GM21576 (cell line): ENCODE results near the gene MFNG.
"Not testable (repeated sequence)": the region's sequence is repeated elsewhere in the genome, so short reads cannot be mapped to it uniquely, and the experiment has no call there.

Experiments used
- ATAC-seq: cut with Tn5 transposase; IDR thresholded peaks from one replicate; pipeline ENCODE4 v1.9.1; 2021; ENCODE audit warnings: mild to moderate bottlenecking, moderate library complexity; ENCODE audit not compliant: unreplicated experiment

MFNG gene

DNA sequence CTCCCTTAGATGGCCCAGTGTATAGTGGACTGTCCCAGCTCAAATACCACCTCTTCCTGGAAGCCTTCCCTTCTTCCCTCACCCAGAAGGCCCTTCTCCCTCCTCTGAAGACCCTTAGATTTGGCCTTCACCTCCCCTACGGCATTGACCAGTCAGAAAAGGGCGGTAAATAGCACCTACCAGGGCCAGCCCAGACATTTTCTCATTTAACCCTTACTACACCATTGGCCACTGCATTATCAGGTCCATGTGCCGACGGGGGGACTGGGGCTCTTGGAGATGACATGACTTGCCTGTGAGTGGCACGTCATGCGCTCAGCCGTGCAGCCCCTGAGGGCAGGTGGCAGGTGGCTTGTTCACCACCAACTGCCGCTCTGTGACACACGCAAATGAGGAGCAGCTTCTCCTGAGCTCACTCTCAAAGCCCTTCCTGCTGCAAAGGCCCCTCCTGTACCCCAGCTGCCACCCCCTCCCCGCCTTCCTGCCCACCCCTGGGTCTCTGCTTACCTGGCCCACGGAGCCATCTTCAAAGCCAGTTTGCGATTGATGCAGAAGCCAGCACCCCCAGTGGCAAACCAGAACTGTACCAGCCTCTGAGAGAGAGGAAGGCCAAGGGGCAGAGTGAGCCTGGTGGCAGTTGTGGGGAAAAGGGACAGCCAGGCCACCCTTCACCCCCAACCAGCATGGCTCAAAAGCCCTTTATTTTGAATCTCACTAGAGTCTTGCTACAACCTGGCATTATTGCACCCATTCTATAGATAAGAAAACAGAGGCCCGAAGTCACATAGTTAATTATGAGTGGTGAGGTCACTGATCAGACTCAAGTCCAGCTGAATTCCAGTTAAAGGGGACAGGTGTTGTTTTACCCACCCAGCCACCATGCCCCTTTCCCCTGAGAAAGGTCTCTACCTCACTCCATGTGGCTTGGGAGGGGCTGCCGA is 9.5 kb downstream of the MFNG start:
- ATAC-seq: no peak

- ATAC-seq: no peak
Observed at GRCh38 chr22:37474447-37475090, 11.6 kb downstream of the MFNG start.

DNA sequence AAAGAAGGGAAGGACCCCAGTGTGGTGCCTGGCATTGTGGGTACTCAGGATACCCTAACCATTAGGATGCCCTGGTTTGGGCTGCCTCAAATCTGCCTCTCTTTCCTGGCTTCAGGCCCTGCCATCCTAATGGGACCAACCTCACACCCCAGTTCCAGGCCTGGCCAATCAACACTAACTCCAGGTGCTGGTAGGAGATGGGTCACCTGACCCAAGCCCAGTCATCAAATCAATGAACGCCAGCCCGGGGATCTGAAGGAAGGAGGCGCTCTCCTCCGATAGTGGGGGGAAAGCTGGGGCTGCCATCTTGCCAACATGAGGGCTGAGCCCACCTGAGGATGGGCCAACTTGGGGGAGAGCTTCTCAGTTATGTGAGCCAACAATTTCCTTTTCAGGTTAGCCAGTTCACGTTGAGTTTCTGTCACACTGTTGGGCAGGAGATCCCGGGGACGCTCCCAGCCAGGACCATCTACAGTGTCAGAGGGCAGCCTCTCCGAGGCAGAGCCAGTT is 12.7 kb downstream of the MFNG start:
- no peak for ATAC-seq

- ATAC-seq: no peak
Observed at GRCh38 chr22:37472418-37473006, 13.7 kb downstream of the MFNG start.

DNA sequence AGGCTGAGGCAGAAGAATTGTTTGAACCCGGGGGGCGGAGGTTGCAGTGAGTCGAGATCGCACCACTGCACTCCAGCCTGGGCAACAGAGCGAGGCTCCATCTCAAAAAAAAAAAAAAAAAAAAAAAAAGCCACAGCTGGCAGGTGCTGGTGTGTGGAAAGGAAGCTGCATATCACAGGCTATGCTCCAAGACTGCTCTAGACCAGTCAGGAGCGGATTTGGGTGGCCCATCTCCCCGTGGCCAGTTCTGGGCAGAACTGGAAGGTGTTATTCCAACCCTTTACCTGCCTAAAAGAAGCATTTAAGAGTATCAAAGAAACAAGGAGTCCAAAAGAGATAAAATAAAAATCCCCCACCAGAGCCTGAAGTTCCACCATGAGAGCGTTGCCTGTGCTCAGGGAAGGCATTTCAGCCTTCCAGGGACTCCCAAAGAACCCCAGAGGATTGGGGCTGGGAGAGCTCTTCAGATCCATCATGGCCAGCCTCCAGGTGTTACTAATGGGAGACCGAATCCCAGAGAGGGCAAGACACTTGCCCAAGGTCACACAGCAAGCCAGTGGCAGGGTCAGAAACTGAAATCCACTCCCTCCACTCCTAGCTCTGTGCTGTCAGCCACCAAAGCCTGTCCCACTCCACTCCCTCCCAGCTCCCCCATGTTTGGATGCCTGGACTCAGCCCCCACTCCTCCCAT is 14.3 kb downstream of the MFNG start:
- ATAC-seq: no peak

GRCh38 chr22:37470087-37470445 is 16.1 kb downstream of the MFNG start:
- no peak for ATAC-seq

DNA sequence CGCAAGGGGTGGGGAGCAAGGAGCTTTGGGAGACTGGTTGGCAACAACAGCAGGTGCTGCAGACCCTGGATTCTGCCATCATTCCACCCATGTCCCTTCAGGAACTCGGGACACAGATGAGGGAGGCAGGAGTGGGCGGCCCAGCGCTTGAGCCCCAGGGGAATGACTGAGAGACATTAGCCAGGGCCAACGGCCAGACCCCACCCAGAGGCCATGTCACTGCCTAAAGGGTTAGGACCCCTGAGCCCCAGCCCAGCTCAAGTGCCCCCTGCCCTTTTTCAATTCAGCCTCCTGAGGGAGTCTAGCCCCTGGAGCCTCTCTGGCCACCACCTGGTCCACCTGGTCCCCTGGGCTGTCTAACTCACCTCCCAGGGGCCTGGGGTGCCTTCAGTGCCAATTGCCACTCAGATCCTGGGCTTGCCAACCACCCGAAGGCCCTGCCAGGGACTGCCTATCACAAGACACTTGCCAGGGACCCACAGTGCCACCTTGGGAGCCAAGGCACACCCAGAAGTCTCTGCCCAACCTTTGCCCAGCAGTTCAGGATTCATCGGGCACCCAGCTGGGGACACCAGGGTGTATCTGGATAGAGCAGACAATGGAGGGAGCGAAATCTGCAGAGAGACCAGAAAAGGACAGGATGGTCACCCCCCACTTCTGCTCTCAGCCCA is 16.6 kb downstream of the MFNG start:
- no peak for ATAC-seq

GRCh38 chr22:37468201-37468695 is 17.9 kb downstream of the MFNG start:
- ATAC-seq: not testable (repeated sequence)

- no peak for ATAC-seq
Observed at GRCh38 chr22:37467391-37467955, 18.7 kb downstream of the MFNG start.

- ATAC-seq: no peak
Observed at GRCh38 chr22:37464181-37464580, 22.0 kb downstream of the MFNG start.

DNA sequence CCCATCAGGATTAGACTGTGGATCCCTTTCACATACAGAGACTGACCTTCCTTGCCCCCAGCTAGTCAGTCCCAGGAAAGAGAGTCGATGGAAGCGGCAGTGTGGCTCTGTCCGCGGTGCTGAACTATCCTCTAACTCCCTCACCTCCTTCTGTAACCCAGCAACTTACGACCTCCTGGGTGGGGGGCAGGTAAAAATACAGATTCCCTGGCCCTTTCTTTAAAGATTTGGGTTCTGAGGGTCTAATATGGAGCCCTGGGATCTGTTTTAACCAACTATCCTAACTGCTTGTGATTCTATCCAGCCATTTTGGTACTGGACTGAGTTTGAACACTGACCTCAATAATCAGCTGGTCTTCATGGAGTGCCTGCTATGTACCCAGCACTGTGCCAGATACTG is 23.2 kb downstream of the MFNG start:
- no peak for ATAC-seq

DNA sequence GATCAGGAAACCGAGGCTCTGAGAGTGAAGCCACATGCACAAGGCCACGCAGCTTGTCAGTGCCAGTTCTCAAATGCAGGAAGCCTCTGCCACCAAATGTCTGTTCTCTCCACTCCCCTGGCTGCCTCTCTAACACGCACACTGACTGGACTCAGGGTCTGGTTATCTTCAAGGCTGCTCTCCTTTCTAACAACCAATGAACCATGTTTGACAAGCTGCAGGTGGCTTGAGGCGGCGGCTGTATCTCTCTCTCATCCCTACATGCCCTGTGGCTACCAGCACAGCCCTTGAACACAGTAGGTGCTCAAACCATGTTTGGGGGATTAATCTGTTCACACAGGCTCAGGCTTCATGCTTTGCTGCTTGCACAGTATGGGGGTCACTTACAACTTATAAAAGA is 23.7 kb downstream of the MFNG start:
- no peak for ATAC-seq

DNA sequence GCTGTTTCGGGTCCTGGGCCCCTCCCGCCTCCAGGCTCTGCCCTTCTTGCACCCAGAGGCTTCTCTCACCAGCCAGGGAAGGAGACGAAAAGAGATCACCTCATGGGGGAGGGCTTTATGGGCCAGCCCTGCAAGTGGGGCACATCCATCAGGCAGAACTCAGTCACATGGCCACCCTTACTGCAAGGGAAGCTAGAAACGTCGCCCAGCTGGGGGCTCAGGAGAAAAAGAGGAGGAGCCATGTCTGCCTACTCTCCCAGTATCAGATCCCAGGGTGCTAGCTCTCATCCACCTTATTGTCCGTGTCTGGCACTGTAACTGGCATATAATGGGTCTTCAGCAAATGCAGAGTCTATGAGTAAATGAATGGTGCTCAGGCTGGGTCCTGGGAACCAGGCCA is 24.2 kb downstream of the MFNG start:
- no peak for ATAC-seq

GRCh38 chr22:37460684-37461083 is 25.5 kb downstream of the MFNG start:
- no peak for ATAC-seq

GRCh38 chr22:37459206-37459605 is 27.0 kb downstream of the MFNG start:
- ATAC-seq: no peak

DNA sequence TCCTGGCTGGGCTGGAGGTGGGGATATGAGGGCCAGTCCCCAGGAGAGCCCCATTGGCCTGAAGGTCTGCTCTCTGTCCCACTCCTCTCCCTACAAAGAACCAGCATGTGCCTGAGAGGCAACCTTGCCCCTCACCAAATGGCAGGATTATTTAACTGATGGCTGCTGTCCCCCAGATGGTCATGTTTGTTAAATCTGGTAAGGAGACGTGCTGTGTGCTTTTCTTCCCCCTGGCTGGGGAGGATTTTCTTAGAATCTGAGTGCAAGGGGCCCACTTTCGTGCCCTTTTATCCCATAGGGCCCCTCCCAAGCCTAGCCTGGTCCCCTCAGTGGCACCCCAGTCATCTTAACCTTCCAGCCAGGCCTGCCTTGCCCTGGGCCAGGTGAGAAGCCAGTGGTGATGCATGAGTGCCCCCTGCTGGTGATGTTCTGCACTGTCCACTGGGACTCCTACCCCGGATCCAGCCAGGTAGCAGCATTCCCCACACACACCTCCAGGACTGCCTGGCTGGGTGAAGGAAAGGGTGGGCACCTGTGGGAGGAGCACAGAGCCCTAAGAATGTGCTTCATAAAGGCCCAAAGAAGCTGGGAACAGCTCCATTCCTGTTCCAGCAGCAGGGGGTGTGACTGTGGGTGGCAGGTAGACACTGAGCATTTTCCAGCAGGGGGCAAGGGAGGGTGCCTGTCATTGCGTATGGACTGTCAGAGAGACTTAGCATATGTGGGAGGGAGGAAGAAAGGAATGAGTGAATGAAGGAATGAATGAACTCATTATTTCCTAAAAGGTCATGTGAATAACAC is 28.9 kb downstream of the MFNG start:
- no peak for ATAC-seq

GRCh38 chr22:37456346-37456745 is 29.8 kb downstream of the MFNG start:
- ATAC-seq: no peak

DNA sequence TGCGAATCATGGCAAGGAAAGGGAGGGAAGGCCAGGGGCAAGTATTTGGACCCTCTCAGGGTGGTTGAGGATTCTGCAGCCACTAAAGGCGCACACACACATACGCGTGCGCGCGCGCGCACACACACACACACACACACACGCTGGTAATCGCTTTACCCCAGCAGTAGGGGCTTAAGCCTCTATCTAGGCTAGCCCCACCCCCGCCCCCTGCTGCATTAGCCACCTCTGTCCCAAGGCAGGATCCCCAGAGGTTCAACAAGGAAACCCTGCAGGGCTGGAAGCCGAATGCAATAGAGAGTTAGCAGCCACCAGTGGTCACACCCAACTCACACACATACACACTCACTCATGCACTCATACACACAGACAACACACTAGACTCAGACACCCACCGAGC is 30.3 kb downstream of the MFNG start:
- ATAC-seq: no peak
